Inferior parietal cortex (tissue), 1 donor: ENCODE results near the gene RNF152.

Experiments used
- DNase-seq: peaks from one replicate; pipeline ENCODE4 v3.0.0-alpha.2; 2016; ENCODE audit errors: extremely low spot score

The RNF152 gene, protein sequence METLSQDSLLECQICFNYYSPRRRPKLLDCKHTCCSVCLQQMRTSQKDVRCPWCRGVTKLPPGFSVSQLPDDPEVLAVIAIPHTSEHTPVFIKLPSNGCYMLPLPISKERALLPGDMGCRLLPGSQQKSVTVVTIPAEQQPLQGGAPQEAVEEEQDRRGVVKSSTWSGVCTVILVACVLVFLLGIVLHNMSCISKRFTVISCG

DNA sequence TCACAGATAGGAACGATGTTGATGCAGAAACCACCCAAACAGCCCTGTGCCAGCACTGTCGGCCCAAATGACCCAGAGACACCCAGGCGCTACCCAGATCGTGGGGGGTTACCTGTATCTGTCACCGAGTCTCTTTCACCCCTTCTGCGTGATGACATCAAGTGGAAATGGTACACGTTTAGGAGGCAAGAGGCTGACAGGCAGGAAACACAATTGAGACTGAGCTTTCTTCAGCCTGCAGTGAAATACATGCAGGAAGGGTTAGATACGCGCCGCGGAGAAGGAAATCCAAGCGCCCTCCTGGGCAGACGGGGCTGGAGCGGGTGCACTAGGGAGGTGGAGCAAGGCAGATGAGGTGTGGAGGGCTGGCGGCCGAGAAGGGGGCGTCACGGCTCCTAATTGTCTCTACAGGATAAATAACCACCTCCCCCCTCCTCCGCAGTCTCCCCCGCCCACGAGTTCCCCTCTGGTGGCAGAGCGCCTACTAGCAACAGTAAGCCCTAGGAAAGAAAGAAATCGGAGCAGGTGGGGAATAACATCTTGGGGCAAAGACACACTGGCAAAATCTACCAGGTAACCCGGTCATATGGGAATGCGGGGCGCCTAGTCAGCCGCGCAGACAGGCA, at the start of gene RNF152:
Gene RNF152 (minus strand): TSS at position 325 of the 626 bp plus-strand sequence. CDS start 76,544 bp downstream, outside the sequence.
- DNase-seq, result no peak

DNA sequence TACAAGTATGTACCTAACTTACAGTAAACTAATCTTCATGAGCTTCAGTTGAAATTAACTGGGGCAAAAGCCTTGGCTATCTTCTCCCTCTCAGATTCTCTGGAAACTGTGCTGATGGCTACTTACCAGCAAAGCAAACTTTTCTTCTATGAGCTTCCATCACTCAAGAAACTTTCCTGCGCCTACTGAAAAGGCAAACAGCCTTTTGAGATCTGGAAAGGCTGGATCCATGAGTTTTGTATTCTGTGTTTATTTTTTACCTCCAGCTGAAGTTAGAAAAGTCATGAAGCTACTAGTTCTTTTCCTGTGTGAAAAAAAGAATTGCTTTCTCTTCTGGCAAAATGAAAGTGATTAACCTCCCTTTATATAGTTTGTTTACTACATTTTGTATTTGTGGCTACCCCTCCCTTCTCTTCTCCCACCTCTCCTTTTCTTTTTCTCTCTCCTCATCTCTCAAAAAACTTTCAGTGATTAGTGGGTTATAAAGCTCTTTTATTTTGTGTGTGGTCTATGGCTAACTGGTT, 49.2 kb upstream of the RNF152 start:
- DNase-seq, result no peak

DNA sequence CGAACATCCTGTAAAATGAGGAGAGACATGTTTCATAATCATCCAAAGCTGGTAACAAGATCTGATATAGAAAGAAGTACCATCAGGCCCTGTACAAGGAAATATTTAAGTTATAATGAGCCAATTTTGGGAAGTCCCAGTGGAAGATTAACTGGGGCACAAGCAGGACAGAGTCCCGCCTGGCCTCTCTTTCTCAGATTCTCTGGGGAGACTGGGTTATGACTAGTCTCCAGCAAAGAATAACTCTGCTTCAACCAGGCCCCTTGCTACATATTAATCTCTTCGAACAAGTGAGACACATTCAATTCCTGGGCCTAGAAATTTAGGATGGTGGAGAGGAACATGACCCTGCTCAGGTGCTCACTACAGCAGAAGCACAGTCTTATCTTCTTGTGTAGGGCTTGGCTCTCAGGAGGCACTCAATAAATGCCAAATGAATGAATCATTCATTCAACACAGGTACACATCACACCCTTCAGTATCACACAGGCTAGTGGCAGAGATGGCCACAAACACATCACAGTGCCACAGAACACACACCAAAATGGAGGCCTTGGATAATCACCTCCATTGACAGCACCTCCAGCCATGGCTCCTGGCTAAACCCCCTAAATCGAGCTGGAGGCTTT, 46.4 kb upstream of the RNF152 start:
- DNase-seq, result no peak

DNA sequence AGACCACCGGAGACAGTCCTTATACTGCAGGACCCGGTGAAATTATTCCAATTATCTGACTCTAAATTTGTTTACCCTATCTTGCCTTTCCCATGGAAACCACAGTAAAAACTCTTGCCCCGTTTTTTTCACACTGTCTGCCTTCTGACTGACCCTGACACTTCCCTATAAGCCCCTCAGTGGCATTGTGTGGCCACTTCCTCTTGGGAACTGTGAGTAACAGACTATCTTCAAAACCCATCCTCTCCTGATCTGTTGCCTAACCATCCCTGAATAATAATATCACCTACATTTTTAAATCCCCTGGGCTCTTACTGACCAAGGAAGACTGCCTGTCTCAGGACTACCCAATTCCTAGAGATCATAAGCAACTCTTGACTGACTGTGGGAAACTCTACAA, 42.6 kb upstream of the RNF152 start:
- no peak for DNase-seq

DNA sequence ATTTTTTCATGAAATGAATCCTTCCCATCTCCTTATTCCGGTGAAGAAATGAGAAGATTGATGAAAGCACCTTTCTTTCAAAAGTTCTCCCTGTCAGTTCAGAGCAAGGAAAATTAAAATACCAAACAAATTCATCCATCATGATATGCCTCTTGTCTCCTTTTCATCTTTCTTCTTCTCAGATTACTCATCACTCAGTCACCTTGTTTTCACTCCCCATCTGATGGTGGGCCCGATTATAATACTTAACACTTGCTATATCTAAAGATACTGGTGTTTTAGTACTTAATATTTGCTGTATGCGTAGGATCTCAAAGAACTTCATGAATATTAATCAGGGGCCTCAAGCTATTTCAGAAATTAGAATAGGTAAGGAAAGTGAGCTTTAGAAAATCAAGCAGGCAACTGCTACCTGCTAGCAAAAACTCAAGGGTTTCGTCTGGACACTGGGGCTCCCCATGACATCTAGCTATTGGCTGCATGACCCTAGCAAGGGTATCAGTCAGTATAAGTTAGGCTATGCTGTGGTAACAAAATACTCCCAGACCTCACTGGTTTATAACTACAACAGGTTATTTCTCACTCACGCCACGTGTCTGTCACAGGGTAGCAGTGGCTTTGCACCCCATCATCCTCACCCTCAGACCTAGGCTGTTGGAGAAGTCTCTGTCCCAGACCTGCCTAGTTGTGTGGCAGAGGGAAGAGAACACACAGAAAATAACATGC, 39.0 kb upstream of the RNF152 start:
- DNase-seq, result no peak

DNA sequence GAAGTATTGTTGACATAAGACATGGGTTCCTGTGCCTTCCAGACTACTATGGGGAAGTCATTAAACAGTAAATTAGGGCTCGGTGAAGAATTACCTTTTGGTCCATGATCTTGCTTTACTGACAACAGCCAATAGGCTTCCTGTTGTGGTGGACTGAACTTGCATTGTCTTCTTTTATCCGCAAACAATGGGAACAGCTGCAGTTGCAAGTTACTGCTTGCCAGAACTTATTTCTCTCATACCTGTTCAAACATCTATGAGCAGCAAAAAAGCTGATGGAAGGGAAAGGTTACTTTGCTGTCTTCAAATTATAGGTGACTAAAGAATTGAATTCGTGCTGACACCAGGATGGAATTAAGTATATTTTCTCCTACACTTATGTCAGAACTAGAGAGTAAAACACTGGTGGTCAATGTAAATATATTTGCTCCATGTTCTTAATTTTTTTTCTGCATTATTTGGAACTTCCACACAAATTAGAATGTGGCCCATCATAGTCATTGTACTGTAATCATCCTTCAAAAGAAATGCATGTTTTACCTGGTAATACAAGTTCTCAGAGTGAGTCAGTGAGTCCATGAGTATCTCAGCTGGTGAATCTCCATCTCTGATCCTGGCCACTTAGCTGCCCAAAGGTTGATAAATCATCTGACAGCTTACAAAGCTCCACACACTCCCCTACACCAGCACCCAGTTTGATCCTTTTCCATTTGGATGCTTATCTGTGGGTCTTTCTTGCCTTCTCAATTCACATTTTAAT, 37.3 kb upstream of the RNF152 start:
- no peak for DNase-seq

DNA sequence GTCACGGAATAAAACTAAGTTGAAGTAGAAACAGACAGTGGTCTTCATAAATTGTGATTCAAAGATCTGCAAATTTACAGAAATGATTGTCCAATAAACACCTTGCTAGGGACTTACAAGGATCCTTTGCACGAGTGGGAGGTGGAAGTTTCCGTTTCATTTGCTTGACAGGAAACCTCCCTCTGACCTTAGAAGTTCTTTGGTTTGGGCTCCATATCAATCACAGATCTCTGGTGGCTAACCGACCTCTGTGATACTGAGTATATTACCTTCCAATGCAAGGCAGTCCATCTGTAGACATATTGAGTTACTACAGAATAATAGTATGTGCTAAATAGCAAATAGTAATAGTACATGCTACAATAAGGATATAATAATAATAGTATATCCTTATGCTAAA, 33.7 kb upstream of the RNF152 start:
- DNase-seq, result no peak

DNA sequence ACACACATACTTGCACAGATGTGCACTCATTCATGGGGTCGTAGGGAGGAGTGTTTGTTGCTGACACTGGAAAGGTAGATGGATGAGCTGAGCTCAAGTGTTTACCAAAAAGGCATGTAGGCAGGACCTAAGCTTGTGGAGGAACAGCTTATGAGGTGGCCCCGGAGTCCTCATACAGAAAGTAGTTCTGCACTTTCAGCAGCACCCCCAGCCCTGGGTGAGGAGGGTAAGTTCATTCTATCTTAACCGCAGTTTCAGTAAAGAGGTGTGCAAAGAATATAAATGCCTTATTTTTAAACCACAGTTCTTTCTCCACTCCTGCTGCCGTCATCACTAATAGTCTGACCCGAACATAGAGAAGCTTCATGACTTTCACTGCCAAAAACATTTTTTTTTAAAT, 31.7 kb upstream of the RNF152 start:
- no peak for DNase-seq

DNA sequence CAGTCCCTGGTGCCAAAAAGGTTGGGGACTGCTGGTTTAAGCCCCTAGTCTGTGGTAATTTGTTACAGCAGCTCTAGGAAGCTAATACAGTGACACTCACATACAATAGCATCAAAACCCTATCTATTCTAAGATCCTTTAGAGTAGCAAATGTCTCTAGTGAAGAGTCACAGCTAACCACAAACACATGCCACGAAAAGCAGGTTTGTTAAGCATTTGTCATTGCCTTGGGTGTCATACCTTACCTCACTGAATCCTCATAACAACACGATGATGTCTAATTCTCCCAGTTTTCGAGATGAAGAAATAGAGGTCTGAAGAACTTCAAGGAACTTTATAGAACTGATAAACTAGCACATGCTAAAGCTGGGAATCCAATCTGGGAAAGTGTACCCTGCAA, 29.6 kb upstream of the RNF152 start:
- no peak for DNase-seq

DNA sequence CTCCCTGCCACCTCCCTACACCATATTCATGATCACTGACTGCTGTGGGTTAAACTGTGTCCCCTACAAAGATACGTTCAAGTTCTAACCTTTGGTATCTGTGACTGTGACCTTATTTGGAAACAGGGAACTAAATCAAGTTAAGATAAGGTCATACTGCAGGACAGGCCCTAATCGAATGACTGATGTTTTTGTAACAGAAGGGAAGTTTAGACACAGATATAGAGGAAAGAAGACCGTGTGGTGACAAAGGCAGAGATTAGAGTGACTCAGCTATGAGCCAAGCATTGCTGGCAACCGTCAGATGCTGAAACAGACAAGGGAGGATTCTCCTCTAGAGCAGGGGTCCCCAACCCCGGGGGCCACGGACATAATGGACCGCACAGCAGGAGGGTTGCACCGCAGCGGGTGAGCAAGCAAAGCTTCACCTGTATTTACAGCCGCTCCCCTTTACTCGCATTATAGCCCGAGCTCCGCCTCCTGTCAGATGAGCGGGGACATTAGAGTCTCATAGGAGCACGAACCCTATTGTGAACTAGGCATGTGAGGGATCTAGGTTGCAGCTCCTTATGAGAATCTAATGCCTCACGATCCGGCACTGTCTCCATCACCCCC, 28.9 kb upstream of the RNF152 start:
- no peak for DNase-seq

DNA sequence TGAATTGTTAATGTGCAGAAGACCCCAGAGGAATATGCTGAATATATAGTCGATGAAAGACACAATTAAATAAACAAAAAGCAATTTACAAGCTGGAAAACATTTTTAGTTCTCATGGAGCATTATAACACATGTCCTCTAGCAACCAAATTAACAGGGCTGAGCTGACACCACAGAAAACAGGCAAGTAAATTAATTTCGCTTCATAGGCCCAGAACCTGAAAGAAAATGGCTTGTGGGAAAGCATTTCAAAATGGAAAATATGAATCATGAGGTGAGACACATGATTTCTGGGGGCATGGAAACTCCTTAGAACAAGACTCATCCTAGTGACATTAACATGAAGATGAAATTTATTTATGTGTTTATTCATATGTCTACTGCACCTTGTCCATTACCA, 25.0 kb upstream of the RNF152 start:
- no peak for DNase-seq

DNA sequence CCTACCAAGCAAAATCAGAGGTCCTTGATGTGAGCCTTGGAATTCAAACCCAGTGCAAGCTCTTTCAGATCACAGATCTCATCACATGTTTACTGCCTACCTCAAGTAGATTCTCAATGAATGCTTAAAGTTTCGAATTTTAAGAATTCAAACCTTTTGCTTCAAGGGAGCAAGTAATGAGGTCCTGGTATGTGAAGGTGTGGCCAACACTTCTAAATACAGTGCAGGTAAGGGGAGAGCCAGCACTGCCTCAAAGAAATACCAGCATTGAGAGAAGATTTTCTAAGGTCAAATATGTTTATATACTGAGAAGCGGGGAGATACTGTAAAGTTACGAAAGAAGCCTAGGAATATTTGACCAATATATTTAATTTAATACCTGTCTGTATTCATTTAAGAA, 19.7 kb upstream of the RNF152 start:
- no peak for DNase-seq

DNA sequence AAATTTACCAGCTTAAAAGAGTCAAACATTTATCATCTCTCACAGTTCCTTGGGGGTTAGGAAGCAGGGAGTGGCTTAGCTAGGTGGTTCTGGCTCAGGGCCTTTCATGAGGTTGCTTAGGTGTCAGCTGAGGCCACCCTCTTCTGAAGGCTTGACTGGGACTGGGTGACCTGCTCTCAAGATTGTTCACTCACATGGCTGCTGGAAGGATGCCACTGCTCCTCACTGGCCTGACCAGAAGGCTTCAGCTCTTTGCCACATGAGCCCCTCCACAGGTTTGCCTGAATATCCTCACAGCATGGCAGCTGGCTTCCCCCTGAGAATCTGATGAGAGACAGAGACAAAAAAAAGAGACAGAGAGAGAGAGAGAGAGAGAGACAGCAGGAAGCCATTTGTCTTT, 17.3 kb upstream of the RNF152 start:
- no peak for DNase-seq

DNA sequence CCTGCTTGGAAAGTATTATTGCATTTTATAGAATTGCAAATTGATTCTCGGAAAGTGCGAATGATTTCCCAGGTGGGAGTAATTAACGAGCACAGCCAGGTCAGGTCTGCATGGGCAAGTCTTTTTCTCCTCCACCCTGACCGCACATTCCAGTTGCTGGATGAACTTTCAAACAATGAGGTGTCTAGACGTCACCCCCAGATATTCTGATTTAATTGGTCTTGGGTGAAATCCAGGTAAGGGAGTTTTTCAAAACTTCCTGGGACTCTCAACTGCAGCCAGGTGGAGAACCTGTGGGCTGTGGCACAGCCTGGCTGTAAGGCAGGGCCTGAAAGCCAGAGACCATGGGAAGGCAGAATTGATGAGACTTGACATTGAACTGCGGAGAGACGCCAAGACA, 15.9 kb upstream of the RNF152 start:
- no peak for DNase-seq

DNA sequence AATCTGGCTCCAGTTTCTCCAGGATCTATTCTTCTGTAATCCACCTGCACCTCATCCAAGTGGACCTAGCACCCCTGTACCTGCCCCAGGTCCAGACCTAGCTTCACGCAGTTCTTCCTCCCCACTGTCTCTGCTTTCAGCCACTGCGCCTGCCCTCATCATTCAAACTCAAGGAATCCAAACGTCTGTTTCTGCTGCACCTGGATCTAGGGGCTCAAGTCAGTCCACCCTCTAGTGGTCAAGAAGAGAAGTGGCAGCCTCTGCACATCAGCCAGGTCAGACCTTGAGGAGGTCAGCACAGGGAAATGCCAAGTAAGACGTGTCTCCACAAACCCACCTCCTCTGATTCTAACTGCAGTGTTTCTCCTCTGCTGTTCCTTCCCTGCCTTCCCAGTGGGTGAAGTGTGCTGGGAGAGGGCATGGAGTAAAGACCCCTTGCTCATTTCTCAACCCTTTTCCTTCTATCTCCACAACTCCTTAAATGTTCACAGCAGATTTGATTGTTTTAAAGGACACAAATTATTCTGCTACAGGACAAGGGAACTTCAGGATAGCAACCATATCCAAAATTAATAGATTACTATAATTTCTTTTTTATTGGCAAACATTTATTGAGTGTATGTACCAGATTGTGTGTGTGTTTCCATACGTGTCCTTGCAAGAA, 8.6 kb upstream of the RNF152 start:
- no peak for DNase-seq

DNA sequence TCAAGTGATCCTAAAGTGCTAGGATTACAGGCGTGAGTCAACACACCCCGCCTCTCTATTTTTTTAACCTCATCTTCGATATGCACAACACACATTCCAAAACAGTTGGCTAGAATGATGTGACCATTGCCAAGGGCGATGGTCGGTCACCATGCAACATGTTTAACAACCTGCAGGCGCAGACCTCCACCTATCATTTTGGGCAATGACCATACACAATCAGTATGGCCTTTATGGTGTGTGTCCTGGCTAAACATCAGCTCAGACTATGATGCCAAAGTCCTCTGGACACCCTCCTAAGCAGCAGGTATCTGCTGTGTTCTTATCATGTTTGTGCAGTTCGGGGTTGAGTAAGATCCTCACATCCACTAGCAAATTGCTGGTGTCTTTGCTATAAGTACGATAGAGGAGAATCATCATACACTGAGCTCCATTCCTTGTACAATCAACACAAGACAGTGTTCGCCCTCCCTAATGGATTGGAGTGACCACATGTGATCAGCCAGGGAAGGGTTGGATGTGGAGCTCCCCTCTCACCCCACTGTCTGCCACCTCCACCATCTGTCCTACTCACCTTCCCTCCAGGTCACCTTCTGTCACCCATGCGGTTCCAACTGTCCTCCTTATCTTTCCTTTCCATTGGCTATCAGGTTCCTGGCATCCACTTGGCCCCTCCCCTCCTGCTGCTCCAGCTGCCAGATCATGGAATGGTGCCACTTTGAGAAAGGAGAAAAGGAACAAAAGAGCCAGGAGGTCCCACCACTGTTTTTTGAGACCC, 7.9 kb upstream of the RNF152 start:
- DNase-seq, result no peak

DNA sequence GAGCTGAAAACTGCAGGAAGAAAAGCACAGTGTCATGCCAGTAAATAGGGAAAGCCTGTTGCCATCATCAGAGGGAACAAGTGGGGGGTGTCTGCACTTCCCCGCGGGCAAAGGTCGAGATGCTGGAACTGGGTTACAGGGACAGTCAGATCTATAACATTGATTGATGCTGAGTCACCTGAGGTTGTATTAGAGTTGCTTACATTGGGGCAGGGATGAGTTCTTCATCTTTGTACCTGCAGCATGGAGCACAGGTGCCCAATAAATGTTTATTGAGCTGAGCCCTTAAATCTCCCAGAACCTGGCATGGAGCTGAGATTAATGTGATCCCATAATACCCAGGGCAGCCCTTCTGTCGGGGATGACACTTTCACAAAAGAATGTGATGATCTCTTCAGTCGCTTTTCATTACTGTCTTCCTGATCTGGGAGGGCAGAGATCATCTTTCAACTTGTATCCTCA, 5.9 kb upstream of the RNF152 start:
- no peak for DNase-seq

DNA sequence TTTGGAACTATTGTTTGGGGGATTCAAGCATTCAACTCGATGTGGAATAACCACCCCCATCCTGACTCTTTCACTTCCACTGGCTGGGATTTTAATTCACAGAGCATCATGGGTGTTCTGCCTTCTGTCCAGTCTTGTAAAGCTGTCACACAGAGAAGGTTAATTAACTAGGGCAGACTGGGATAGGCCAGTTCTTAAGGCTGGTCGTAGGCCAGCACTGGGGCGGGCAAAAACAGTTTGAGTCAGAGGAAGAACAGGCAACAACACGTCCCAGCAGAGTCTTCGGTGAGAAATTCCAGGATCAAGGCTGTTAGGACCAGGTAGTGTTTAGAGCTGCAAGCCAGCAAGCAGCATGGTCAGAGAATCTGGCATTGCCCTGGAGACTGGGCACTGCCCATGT, 4.0 kb upstream of the RNF152 start:
- DNase-seq, result no peak

DNA sequence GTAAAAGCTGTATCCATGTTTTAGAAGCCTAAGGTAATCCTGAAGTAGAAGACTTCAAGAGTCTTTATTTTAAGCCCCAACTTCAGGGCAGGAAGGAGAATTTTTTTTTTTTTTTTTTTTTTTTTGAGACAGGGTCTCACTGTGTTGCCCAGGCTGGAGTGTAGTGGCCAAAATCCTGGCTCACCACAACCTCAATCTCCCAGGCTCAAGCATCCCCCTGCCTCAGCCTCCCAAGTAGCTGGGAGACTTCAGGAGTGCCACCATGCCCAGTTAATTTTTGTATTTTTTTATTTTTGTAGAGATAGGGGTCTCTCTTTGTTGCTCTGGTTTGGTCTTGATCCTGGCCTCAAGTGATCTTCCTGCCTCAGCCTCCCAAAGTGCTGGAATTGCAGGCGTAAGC, 3.3 kb upstream of the RNF152 start:
- DNase-seq, result no peak
